GM21447 (cell line): Measurements from ENCODE around the gene PKD1L1.

Experiments used
- ATAC-seq: cut with Tn5 transposase; IDR thresholded peaks from one replicate; pipeline ENCODE4 v1.9.1; 2021; ENCODE audit not compliant: unreplicated experiment

Gene PKD1L1

GRCh38 chr7:47827351-47827756 lies 120.9 kb downstream of the PKD1L1 start:
- no peak for ATAC-seq

- ATAC-seq: no peak
These were observed 121.5 kb downstream of the PKD1L1 start for GRCh38 chr7:47826754-47827153.

- ATAC-seq: peak; percentile 19
These were observed 128.7 kb downstream of the PKD1L1 start for GRCh38 chr7:47819607-47819920.

- peak; percentile 63 for ATAC-seq
These were observed 129.3 kb downstream of the PKD1L1 start for GRCh38 chr7:47818796-47819606.

GRCh38 chr7:47817917-47818316 lies 130.3 kb downstream of the PKD1L1 start:
- ATAC-seq: no peak

- no peak for ATAC-seq
These were observed 131.6 kb downstream of the PKD1L1 start for GRCh38 chr7:47816647-47817046.

- ATAC-seq: no peak
These were observed 132.4 kb downstream of the PKD1L1 start for GRCh38 chr7:47815867-47816266.

GRCh38 chr7:47814905-47815613 lies 133.2 kb downstream of the PKD1L1 start:
- no peak for ATAC-seq

GRCh38 chr7:47813620-47814260 lies 134.5 kb downstream of the PKD1L1 start:
- no peak for ATAC-seq

- ATAC-seq: no peak
These were observed 135.7 kb downstream of the PKD1L1 start for GRCh38 chr7:47812429-47813136.

- ATAC-seq: no peak
These were observed 136.5 kb downstream of the PKD1L1 start for GRCh38 chr7:47811632-47812380.

- no peak for ATAC-seq
These were observed 138.9 kb downstream of the PKD1L1 start for GRCh38 chr7:47809387-47809786.

- ATAC-seq: no peak
These were observed 139.9 kb downstream of the PKD1L1 start for GRCh38 chr7:47808321-47808720.

- no peak for ATAC-seq
These were observed 140.5 kb downstream of the PKD1L1 start for GRCh38 chr7:47807756-47808155.

GRCh38 chr7:47807126-47807525 lies 141.1 kb downstream of the PKD1L1 start:
- ATAC-seq: no peak

- ATAC-seq: no peak
These were observed 141.6 kb downstream of the PKD1L1 start for GRCh38 chr7:47806701-47807103.

- ATAC-seq: no peak
These were observed 143.3 kb downstream of the PKD1L1 start for GRCh38 chr7:47804767-47805545.

GRCh38 chr7:47803846-47804245 lies 144.4 kb downstream of the PKD1L1 start:
- no peak for ATAC-seq

- no peak for ATAC-seq
These were observed 145.2 kb downstream of the PKD1L1 start for GRCh38 chr7:47803025-47803424.

- no peak for ATAC-seq
These were observed 146.8 kb downstream of the PKD1L1 start for GRCh38 chr7:47801423-47801822.
